ENCODE data around the gene DACH1. TPM values are rescaled to one million over a fixed set of nuclear protein-coding genes. Genes with fewer than 3 reads are reported as not detected.
A peak's percentile ranks its signal among the peaks of the same experiment; 100 is the strongest.

The DACH1 gene
- polyA plus RNA-seq, 3 donors, result 101 to 114 (median 109) TPM

- DNase-seq (ENCODE audit: extremely low read depth in 1 of 11, low read depth in 9 of 11, low spot score in 4 of 11), result no peak
Observed at GRCh38 chr13:71493189-71493588, 373.8 kb downstream of the DACH1 start.

- DNase-seq (ENCODE audit: extremely low read depth in 1 of 11, low read depth in 9 of 11, low spot score in 4 of 11), result no peak
Observed at GRCh38 chr13:71492346-71492871, 374.6 kb downstream of the DACH1 start.

GRCh38 chr13:71491010-71491409, 376.0 kb downstream of the DACH1 start:
- no peak for DNase-seq (ENCODE audit: extremely low read depth in 1 of 11, low read depth in 9 of 11, low spot score in 4 of 11)

GRCh38 chr13:71489041-71489440, 378.0 kb downstream of the DACH1 start:
- no peak for DNase-seq (ENCODE audit: extremely low read depth in 1 of 11, low read depth in 9 of 11, low spot score in 4 of 11)

- no peak for DNase-seq (ENCODE audit: extremely low read depth in 1 of 11, low read depth in 9 of 11, low spot score in 4 of 11)
Observed at GRCh38 chr13:71488201-71488600, 378.8 kb downstream of the DACH1 start.

GRCh38 chr13:71485913-71486312, 381.1 kb downstream of the DACH1 start:
- DNase-seq (ENCODE audit: extremely low read depth in 1 of 11, low read depth in 9 of 11, low spot score in 4 of 11), result no peak

GRCh38 chr13:71483733-71484132, 383.3 kb downstream of the DACH1 start:
- no peak for DNase-seq (ENCODE audit: extremely low read depth in 1 of 11, low read depth in 9 of 11, low spot score in 4 of 11)

GRCh38 chr13:71481501-71481900, 385.5 kb downstream of the DACH1 start:
- DNase-seq (ENCODE audit: extremely low read depth in 1 of 11, low read depth in 9 of 11, low spot score in 4 of 11), result no peak

GRCh38 chr13:71481046-71481445, 386.0 kb downstream of the DACH1 start:
- DNase-seq (ENCODE audit: extremely low read depth in 1 of 11, low read depth in 9 of 11, low spot score in 4 of 11), result no peak

GRCh38 chr13:71477735-71478134, 389.3 kb downstream of the DACH1 start:
- DNase-seq (ENCODE audit: extremely low read depth in 1 of 11, low read depth in 9 of 11, low spot score in 4 of 11), result no peak

GRCh38 chr13:71474936-71475335, 392.1 kb downstream of the DACH1 start:
- DNase-seq (ENCODE audit: extremely low read depth in 1 of 11, low read depth in 9 of 11, low spot score in 4 of 11), result peak in 2 of 11 donors; percentile 14 to 39

- DNase-seq (ENCODE audit: extremely low read depth in 1 of 11, low read depth in 9 of 11, low spot score in 4 of 11), result no peak
Observed at GRCh38 chr13:71469626-71470025, 397.4 kb downstream of the DACH1 start.

- peak in 1 of 11 donors; percentile 15 for DNase-seq (ENCODE audit: extremely low read depth in 1 of 11, low read depth in 9 of 11, low spot score in 4 of 11)
Observed at GRCh38 chr13:71464686-71465085, 402.3 kb downstream of the DACH1 start.

- DNase-seq (ENCODE audit: extremely low read depth in 1 of 11, low read depth in 9 of 11, low spot score in 4 of 11), result no peak
Observed at GRCh38 chr13:71461892-71462291, 405.1 kb downstream of the DACH1 start.

GRCh38 chr13:71460211-71460610, 406.8 kb downstream of the DACH1 start:
- no peak for DNase-seq (ENCODE audit: extremely low read depth in 1 of 11, low read depth in 9 of 11, low spot score in 4 of 11)

- no peak for DNase-seq (ENCODE audit: extremely low read depth in 1 of 11, low read depth in 9 of 11, low spot score in 4 of 11)
Observed at GRCh38 chr13:71459708-71460107, 407.3 kb downstream of the DACH1 start.

- no peak for DNase-seq (ENCODE audit: extremely low read depth in 1 of 11, low read depth in 9 of 11, low spot score in 4 of 11)
Observed at GRCh38 chr13:71457645-71458044, 409.4 kb downstream of the DACH1 start.

- DNase-seq (ENCODE audit: extremely low read depth in 1 of 11, low read depth in 9 of 11, low spot score in 4 of 11), result no peak
Observed at GRCh38 chr13:71456136-71456535, 410.9 kb downstream of the DACH1 start.

GRCh38 chr13:71454509-71454908, 412.5 kb downstream of the DACH1 start:
- no peak for DNase-seq (ENCODE audit: extremely low read depth in 1 of 11, low read depth in 9 of 11, low spot score in 4 of 11)

- DNase-seq (ENCODE audit: extremely low read depth in 1 of 11, low read depth in 9 of 11, low spot score in 4 of 11), result peak; percentile 22 to 80 (median 50)
Observed at GRCh38 chr13:71448080-71448630, 418.8 kb downstream of the DACH1 start.

GRCh38 chr13:71437704-71438103, 429.3 kb downstream of the DACH1 start:
- DNase-seq (ENCODE audit: extremely low read depth in 1 of 11, low read depth in 9 of 11, low spot score in 4 of 11), result peak in 1 of 11 donors; percentile 40
